Cardiac fibroblast (primary cell): Measurements from ENCODE around the gene C1orf210.

Experiments used
- DNase-seq, 2 donors: peaks; one replicate each; pipeline versions ENCODE4 v3.0.0 to v3.0.0-alpha.2; 2010; ENCODE audit warnings: low read depth in 2 of 2
- H3K4me3 ChIP-seq, 2 donors: replicated peaks in 1 of 2; 1 replicate in 1 of 2; 2 replicates in 1 of 2; pipeline ENCODE4 v1.5.1; 2011; ENCODE audit warnings: low read depth in 2 of 2, low read length in 2 of 2, mild to moderate bottlenecking in 2 of 2, moderate library complexity in 1 of 2
- CTCF ChIP-seq: IDR thresholded peaks from one replicate; pipeline ENCODE4 v1.5.1; 2011; ENCODE audit warnings: low read depth, mild to moderate bottlenecking, low read length, inconsistent platforms

The C1orf210 gene

GRCh38 chr1:43324810-43325209 is 39.4 kb upstream of the C1orf210 start:
- DNase-seq: no peak
- H3K4me3 ChIP-seq: no peak overlapping the region
- TF ChIP-seq CTCF: no peak

- DNase-seq: no peak
- TF ChIP-seq CTCF: no peak
- H3K4me3 ChIP-seq: no peak overlapping the region
These were observed 37.1 kb upstream of the C1orf210 start for GRCh38 chr1:43322506-43322905.

GRCh38 chr1:43321331-43321891 is 36.0 kb upstream of the C1orf210 start:
- TF ChIP-seq CTCF: no peak
- DNase-seq: no peak
- no peak overlapping the region for H3K4me3 ChIP-seq

GRCh38 chr1:43319766-43320165 is 34.4 kb upstream of the C1orf210 start:
- TF ChIP-seq CTCF: no peak
- no peak for DNase-seq
- H3K4me3 ChIP-seq: no peak overlapping the region

- no peak for TF ChIP-seq CTCF
- no peak for DNase-seq
- H3K4me3 ChIP-seq: no peak overlapping the region
These were observed 33.9 kb upstream of the C1orf210 start for GRCh38 chr1:43319288-43319687.

- DNase-seq: no peak
- no peak overlapping the region for H3K4me3 ChIP-seq
- TF ChIP-seq CTCF: no peak
These were observed 33.5 kb upstream of the C1orf210 start for GRCh38 chr1:43318831-43319230.

- H3K4me3 ChIP-seq: no peak overlapping the region
- DNase-seq: no peak
- no peak for TF ChIP-seq CTCF
These were observed 32.6 kb upstream of the C1orf210 start for GRCh38 chr1:43317817-43318471.
